GM12891 (cell line): ENCODE data around the gene RER1.

ENCODE experiments used
- POLR2A ChIP-seq: IDR thresholded peaks from 2 replicates; pipeline ENCODE4 v1.6.1; 2011; ENCODE audit warnings: low read depth, low read length, control low read depth
- TAF1 ChIP-seq: IDR thresholded peaks from 2 replicates; pipeline ENCODE4 v1.6.1; 2011; ENCODE audit warnings: low read depth, low read length, control low read depth

- TF ChIP-seq TAF1 (no peak), POLR2A (no peak)
Measured at GRCh38 chr1:2389644-2390043, 2.0 kb upstream of the RER1 start.
